Measurements from ENCODE around the gene RNF151.
A peak's percentile ranks its signal among the peaks of the same experiment; 100 is the strongest.

RNF151 gene

DNA sequence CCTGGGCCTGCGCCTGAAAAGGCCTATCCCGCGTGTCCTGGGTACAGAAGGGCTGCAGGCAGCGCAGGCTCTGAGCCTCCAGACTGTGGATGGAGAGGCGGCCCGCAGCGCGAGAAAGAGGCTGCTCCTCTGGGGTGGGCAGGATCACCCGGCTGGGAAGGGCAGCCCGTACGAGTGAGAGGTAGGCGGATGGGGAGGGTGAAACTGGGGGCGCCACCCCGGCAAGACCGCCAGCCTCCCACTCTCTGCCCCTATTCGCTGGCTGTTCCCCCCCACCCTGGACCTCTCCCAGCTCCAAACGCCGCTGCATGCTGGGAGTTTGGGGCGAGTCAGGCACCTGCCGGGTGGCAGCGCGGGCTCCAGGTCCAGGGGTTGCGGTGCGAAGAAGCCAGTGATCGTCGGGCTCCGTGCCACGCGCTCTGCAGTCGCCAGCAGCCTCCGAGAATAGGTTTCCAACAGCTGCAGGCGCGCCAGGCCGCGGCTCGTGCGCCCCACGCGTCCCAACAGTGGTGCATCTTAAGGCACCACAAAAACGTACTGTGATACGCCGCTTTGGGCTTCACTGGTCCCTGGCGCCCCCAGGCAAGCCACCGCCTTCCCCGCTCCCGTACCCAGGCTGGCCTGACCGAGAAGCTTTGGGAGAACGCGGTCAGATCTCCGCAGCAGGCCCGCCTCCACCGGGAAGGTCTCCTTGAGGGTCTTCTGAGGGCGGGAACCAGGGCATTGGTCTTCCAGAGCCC, 13.5 kb downstream of the RNF151 start:
- Histone ChIP-seq H2BK120ac (ENCODE audit: insufficient read depth, low read length, poor library complexity) (no peak overlapping the region), H2BK5ac (ENCODE audit: low read depth, low read length, poor library complexity) (no peak overlapping the region), H4K8ac (ENCODE audit: low read depth, low read length) (no peak overlapping the region), H3K9ac (ENCODE audit: low read length) (no peak overlapping the region), H3K4me1 (ENCODE audit: control insufficient read depth in 1 of 2, insufficient read depth in 2 of 2, low read length in 2 of 2) (peaks cover 15 to 22% of the 10 kb centered on the region in 2 experiments), H3K27me3 (ENCODE audit: insufficient read depth, low read length) (peaks cover 37% of the 10 kb centered on the region), H3K4ac (ENCODE audit: low read depth, low read length) (no peak overlapping the region), H3K27ac (ENCODE audit: low read depth, low read length) (no peak overlapping the region), H3K79me2 (ENCODE audit: control insufficient read depth, insufficient read depth, low read length, poor library complexity) (peaks cover 2% of the 10 kb centered on the region), H4K12ac (ENCODE audit: low read depth, low read length) (no peak overlapping the region), H3K9me3 (ENCODE audit: insufficient read depth, low read depth, low read length) (peaks cover 8% of the 10 kb centered on the region), H3K18ac (ENCODE audit: low read length) (no peak overlapping the region), H3K36me3 (ENCODE audit: control insufficient read depth in 1 of 2, insufficient read depth in 2 of 2, low read length in 2 of 2) (peaks cover 33% of the 10 kb centered on the region in 2 experiments), H2AFZ (ENCODE audit: insufficient read depth, low read length, poor library complexity) (no peak overlapping the region), H3K14ac (ENCODE audit: low read length) (no peak overlapping the region), H3K79me1 (ENCODE audit: low read length) (peaks cover 8% of the 10 kb centered on the region), H3K4me2 (ENCODE audit: low read length) (peak overlapping the region; percentile 66), H4K91ac (ENCODE audit: low read depth, low read length) (no peak overlapping the region), H2AK5ac (ENCODE audit: low read length) (no peak overlapping the region), H3K4me3 (ENCODE audit: low read depth, low read length) (no peak overlapping the region), H3K23ac (ENCODE audit: low read length) (no peak overlapping the region), H2BK12ac (ENCODE audit: low read length) (no peak overlapping the region)
- DNase-seq = peak in 1 of 2 donors; percentile 42
- WGBS (ENCODE audit: extremely low coverage, insufficient coverage, insufficient read length) = no CpG with 5 or more reads among the region's 53 CpGs

- Histone ChIP-seq H2AK5ac (ENCODE audit: low read length) (no peak overlapping the region), H3K4ac (ENCODE audit: low read depth, low read length) (no peak overlapping the region), H3K36me3 (ENCODE audit: control insufficient read depth in 1 of 2, insufficient read depth in 2 of 2, low read length in 2 of 2) (peaks cover 33% of the 10 kb centered on the region in 2 experiments), H3K4me2 (ENCODE audit: low read length) (no peak overlapping the region), H3K79me2 (ENCODE audit: control insufficient read depth, insufficient read depth, low read length, poor library complexity) (peaks cover 2% of the 10 kb centered on the region), H2BK5ac (ENCODE audit: low read depth, low read length, poor library complexity) (no peak overlapping the region), H2BK120ac (ENCODE audit: insufficient read depth, low read length, poor library complexity) (no peak overlapping the region), H3K18ac (ENCODE audit: low read length) (no peak overlapping the region), H3K79me1 (ENCODE audit: low read length) (peaks cover 8% of the 10 kb centered on the region), H3K27me3 (ENCODE audit: insufficient read depth, low read length) (peaks cover 37% of the 10 kb centered on the region), H4K91ac (ENCODE audit: low read depth, low read length) (no peak overlapping the region), H3K4me1 (ENCODE audit: control insufficient read depth in 1 of 2, insufficient read depth in 2 of 2, low read length in 2 of 2) (peaks cover 18 to 25% of the 10 kb centered on the region in 2 experiments), H3K27ac (ENCODE audit: low read depth, low read length) (no peak overlapping the region), H3K9me3 (ENCODE audit: insufficient read depth, low read depth, low read length) (peaks cover 8% of the 10 kb centered on the region), H4K8ac (ENCODE audit: low read depth, low read length) (no peak overlapping the region), H3K14ac (ENCODE audit: low read length) (no peak overlapping the region), H3K23ac (ENCODE audit: low read length) (no peak overlapping the region), H3K9ac (ENCODE audit: low read length) (no peak overlapping the region), H4K12ac (ENCODE audit: low read depth, low read length) (no peak overlapping the region), H2AFZ (ENCODE audit: insufficient read depth, low read length, poor library complexity) (no peak overlapping the region), H2BK12ac (ENCODE audit: low read length) (no peak overlapping the region), H3K4me3 (ENCODE audit: low read depth, low read length) (no peak overlapping the region)
- no peak for DNase-seq
- WGBS (ENCODE audit: extremely low coverage, insufficient coverage, insufficient read length) = no CpG with 5 or more reads among the region's 16 CpGs
Measured at GRCh38 chr16:1980770-1981087, 14.1 kb downstream of the RNF151 start.

DNA sequence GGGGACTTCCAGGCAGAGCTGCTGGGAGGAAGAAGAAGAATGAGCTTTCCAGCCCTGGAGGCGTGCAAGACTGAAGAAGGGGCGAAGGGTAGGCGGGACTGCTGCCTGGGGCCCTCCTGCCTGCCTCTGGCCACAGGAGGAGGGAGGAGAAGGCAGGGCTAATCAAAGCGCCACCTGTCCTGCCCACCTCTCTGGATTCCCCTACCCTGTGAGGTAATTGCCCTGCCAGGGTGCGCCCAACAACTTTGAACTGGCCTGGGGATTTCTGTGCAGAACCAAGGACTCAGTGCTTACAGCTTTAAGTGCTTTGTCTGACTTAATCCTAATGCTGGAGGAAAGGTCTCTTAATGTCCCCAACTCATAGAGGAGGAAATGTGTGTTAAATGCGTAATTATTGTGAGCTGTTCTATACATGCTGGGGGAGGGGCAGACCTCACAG, 14.8 kb downstream of the RNF151 start, which contains the start of gene NOXO1:
TSS of gene NOXO1 (minus strand) at position 72 of the 439 bp plus-strand sequence. CDS start 290 bp downstream, outside the sequence.
- Histone ChIP-seq H3K4ac (ENCODE audit: low read depth, low read length) (no peak within 1 kb of the TSS), H3K9ac (ENCODE audit: low read length) (no peak within 1 kb of the TSS), H4K8ac (ENCODE audit: low read depth, low read length) (no peak within 1 kb of the TSS), H2BK12ac (ENCODE audit: low read length) (no peak within 1 kb of the TSS), H2AK5ac (ENCODE audit: low read length) (no peak within 1 kb of the TSS), H3K79me2 (ENCODE audit: control insufficient read depth, insufficient read depth, low read length, poor library complexity) (peaks cover 2% of the 10 kb centered on the region), H3K4me1 (ENCODE audit: control insufficient read depth in 1 of 2, insufficient read depth in 2 of 2, low read length in 2 of 2) (peaks cover 18 to 25% of the 10 kb centered on the region in 2 experiments), H3K79me1 (ENCODE audit: low read length) (peaks cover 8% of the 10 kb centered on the region), H3K36me3 (ENCODE audit: control insufficient read depth in 1 of 2, insufficient read depth in 2 of 2, low read length in 2 of 2) (peaks cover 33 to 34% of the 10 kb centered on the region in 2 experiments), H3K23ac (ENCODE audit: low read length) (no peak within 1 kb of the TSS), H2AFZ (ENCODE audit: insufficient read depth, low read length, poor library complexity) (no peak within 1 kb of the TSS), H3K4me2 (ENCODE audit: low read length) (no peak within 1 kb of the TSS), H3K18ac (ENCODE audit: low read length) (no peak within 1 kb of the TSS), H4K12ac (ENCODE audit: low read depth, low read length) (no peak within 1 kb of the TSS), H3K9me3 (ENCODE audit: insufficient read depth, low read depth, low read length) (peaks cover 8% of the 10 kb centered on the region), H3K14ac (ENCODE audit: low read length) (no peak within 1 kb of the TSS), H3K4me3 (ENCODE audit: low read depth, low read length) (no peak within 1 kb of the TSS), H3K27ac (ENCODE audit: low read depth, low read length) (no peak within 1 kb of the TSS), H4K91ac (ENCODE audit: low read depth, low read length) (no peak within 1 kb of the TSS), H2BK5ac (ENCODE audit: low read depth, low read length, poor library complexity) (no peak within 1 kb of the TSS), H3K27me3 (ENCODE audit: insufficient read depth, low read length) (peaks cover 37% of the 10 kb centered on the region), H2BK120ac (ENCODE audit: insufficient read depth, low read length, poor library complexity) (no peak within 1 kb of the TSS)
- DNase-seq = no peak
- no CpG with 5 or more reads among the region's 6 CpGs for WGBS (ENCODE audit: extremely low coverage, insufficient coverage, insufficient read length)

- Histone ChIP-seq H3K23ac (ENCODE audit: low read length) (no peak overlapping the region), H3K9ac (ENCODE audit: low read length) (no peak overlapping the region), H3K4me1 (ENCODE audit: control insufficient read depth in 1 of 2, insufficient read depth in 2 of 2, low read length in 2 of 2) (peaks cover 18 to 25% of the 10 kb centered on the region in 2 experiments), H3K18ac (ENCODE audit: low read length) (no peak overlapping the region), H3K4me3 (ENCODE audit: low read depth, low read length) (no peak overlapping the region), H2AFZ (ENCODE audit: insufficient read depth, low read length, poor library complexity) (no peak overlapping the region), H2BK12ac (ENCODE audit: low read length) (no peak overlapping the region), H3K79me1 (ENCODE audit: low read length) (peaks cover 8% of the 10 kb centered on the region), H4K8ac (ENCODE audit: low read depth, low read length) (no peak overlapping the region), H3K4me2 (ENCODE audit: low read length) (no peak overlapping the region), H3K9me3 (ENCODE audit: insufficient read depth, low read depth, low read length) (peaks cover 8% of the 10 kb centered on the region), H3K36me3 (ENCODE audit: control insufficient read depth in 1 of 2, insufficient read depth in 2 of 2, low read length in 2 of 2) (peaks cover 33% of the 10 kb centered on the region in 2 experiments), H3K79me2 (ENCODE audit: control insufficient read depth, insufficient read depth, low read length, poor library complexity) (peaks cover 2% of the 10 kb centered on the region), H3K14ac (ENCODE audit: low read length) (no peak overlapping the region), H2BK5ac (ENCODE audit: low read depth, low read length, poor library complexity) (no peak overlapping the region), H4K91ac (ENCODE audit: low read depth, low read length) (no peak overlapping the region), H4K12ac (ENCODE audit: low read depth, low read length) (no peak overlapping the region), H3K27ac (ENCODE audit: low read depth, low read length) (no peak overlapping the region), H2AK5ac (ENCODE audit: low read length) (no peak overlapping the region), H3K4ac (ENCODE audit: low read depth, low read length) (no peak overlapping the region), H3K27me3 (ENCODE audit: insufficient read depth, low read length) (peaks cover 37% of the 10 kb centered on the region), H2BK120ac (ENCODE audit: insufficient read depth, low read length, poor library complexity) (no peak overlapping the region)
- DNase-seq = no peak
- WGBS (ENCODE audit: extremely low coverage, insufficient coverage, insufficient read length) = no CpG with 5 or more reads among the region's 5 CpGs
Measured at GRCh38 chr16:1982013-1982433, 15.4 kb downstream of the RNF151 start.
